Adrenal gland (tissue), 19 donors: ENCODE results near the gene CSNK1G1. TPM values are rescaled to one million over a fixed set of nuclear protein-coding genes. Genes with fewer than 3 reads are reported as not detected.
"Not testable (repeated sequence)": the region's sequence is repeated elsewhere in the genome, so short reads cannot be mapped to it uniquely, and the experiment has no call there.

Experiments used
- DNase-seq, 7 donors: peaks; one replicate each; pipeline ENCODE4 v3.0.0-alpha.2; 2019 to 2020
- H3K27ac ChIP-seq, 5 donors: fragments of 200-600 bp; sonication (generic) in 4 of 5; 1 replicate in 3 of 5; 2 replicates in 2 of 5; pipeline versions ENCODE4 v1.5.1 to v1.8.0; 2016 to 2020; ENCODE audit warnings: mild to moderate bottlenecking in 1 of 5
- H3K27me3 ChIP-seq: fragments of 200-600 bp; 2 replicates; pipeline ENCODE4 v1.8.0; 2021
- H3K36me3 ChIP-seq, 2 donors: fragments of 200-600 bp; replicated peaks in 1 of 2; 1 replicate in 1 of 2; 2 replicates in 1 of 2; pipeline versions ENCODE4 v1.5.1 to v1.8.0; 2018 to 2022
- H3K4me1 ChIP-seq, 2 donors: fragments of 200-600 bp; replicated peaks in 1 of 2; 1 replicate in 1 of 2; 2 replicates in 1 of 2; pipeline versions ENCODE4 v1.5.1 to v1.8.0; 2018 to 2021
- H3K4me3 ChIP-seq, 4 donors: fragments of 200-600 bp; sonication (generic) in 3 of 4; one replicate each; pipeline ENCODE4 v1.5.1; 2016 to 2018
- H3K9me3 ChIP-seq, 3 donors: fragments of 200-600 bp; sonication (generic) in 1 of 3; replicated peaks in 1 of 3; 1 replicate in 2 of 3; 2 replicates in 1 of 3; pipeline versions ENCODE4 v1.5.1 to v1.8.0; 2016 to 2021
- CTCF ChIP-seq, 6 experiments: fragments of 450-650 bp in 4 of 6; fragments of 200-600 bp in 2 of 6; sonication (generic) in 1 of 6; IDR thresholded peaks; 1 replicate in 5 of 6; 2 replicates in 1 of 6; pipeline versions ENCODE4 v1.5.1 to v1.8.0; 2016 to 2021; ENCODE audit warnings: antibody characterized with exemption in 6 of 6, mild to moderate bottlenecking in 2 of 6, moderate library complexity in 1 of 6
- POLR2A ChIP-seq, 2 donors: fragments of 450-650 bp; IDR thresholded peaks; one replicate each; pipeline ENCODE4 v1.6.1; 2017; ENCODE audit warnings: antibody characterized with exemption in 2 of 2, mild to moderate bottlenecking in 2 of 2, moderate library complexity in 1 of 2
- WGBS, 4 donors: extraction: QIAGEN DNeasy Blood & Tissue Kit in 2 of 4; methylation state at CpG; one replicate each; pipeline versions ENCODE4 v1.1.5 to v1.1.7; 2013 to 2017; 5-methylcytosine and 5-hydroxymethylcytosine counted together
- intact Hi-C, 2 donors: fragments of 100-400 bp; cut with DNase I; formaldehyde crosslinking; loops; one replicate each; pipeline versions ENCODE4 v1.14.1 to v1.15.0; 2022 to 2023
- long read RNA-seq, 10 donors: library from polyadenylated mRNA in 3 of 10; unstranded in 2 of 10; stranded (forward) in 1 of 10; transcript quantifications; one replicate each; pipeline ENCODE4 v2.0.0 and lab custom pipeline, GENCODE V29; 2021 to 2026
- polyA plus RNA-seq, 3 donors: library from polyadenylated mRNA; stranded (reverse); fragments of 200-250 nt in 2 of 3; fragments of 350-450 nt in 1 of 3; fragmentation: Illumina TruSeq in 1 of 3; extraction: RNeasy Lipid Tissue Mini Kit (QIAGEN cat#74804) in 1 of 3; gene quantifications; one replicate each; pipeline ENCODE4 v1.2.3, GENCODE V29; 2013 to 2014
- total RNA-seq, 9 donors: library from RNA; depleted of rRNA in 4 of 9; stranded (reverse); fragments of >200 nt in 4 of 9; fragments of 120-200 nt in 1 of 9; fragmentation: NEBNext Ultra II Directional in 1 of 9; extraction: Animal tissue kit (Norgen Biotek cat#: 25700) in 1 of 9; gene quantifications; one replicate each; pipeline versions ENCODE4 v1.1.0 to v1.2.4, GENCODE V29; 2013 to 2023
- donor health status: healthy with polysubstance abuse.
- donor health status: Bipolar disorder and iron deficiency.
- donor health status: DM: yes; HTN: yes; CAD: no.
- donor health status: DM: no; HTN: no; CAD: no.
- donor health status: DM: no; HTN: no; CAD: no.
- donor health status: DM: yes; HTN: yes; CAD: no.

CSNK1G1 gene
- total RNA-seq (10 to 100 TPM in 8 of 9 donors, 1 to 10 TPM in 1; 8.0 to 31.6 (median 17.6) TPM), polyA plus RNA-seq (10 to 100 TPM in 1 of 3 donors, 1 to 10 TPM in 2; 1.2 to 12.8 (median 2.8) TPM)
- long read RNA-seq, donor 1, full-length matches to known transcripts = 1 of 1 reads
- long read RNA-seq, donor 1, partial matches to known transcripts = 0 of 1 reads
- long read RNA-seq, donor 1, other reads (novel, unspliced or antisense) = 0 of 1 reads
- long read RNA-seq, donor 2, partial matches to known transcripts = 0 of 1 reads
- long read RNA-seq, donor 2, other reads (novel, unspliced or antisense) = 0 of 1 reads
- long read RNA-seq, donor 3, full-length matches to known transcripts = 2 of 2 reads
- long read RNA-seq, donor 3, partial matches to known transcripts = 0 of 2 reads
- long read RNA-seq, donor 3, other reads (novel, unspliced or antisense) = 0 of 2 reads
- long read RNA-seq, donor 4, full-length matches to known transcripts = 1 of 6 reads
- long read RNA-seq, donor 4, partial matches to known transcripts = 2 of 6 reads
- long read RNA-seq, donor 4, other reads (novel, unspliced or antisense) = 3 of 6 reads
- long read RNA-seq, donor 5, full-length matches to known transcripts = 1 of 4 reads
- long read RNA-seq, donor 5, partial matches to known transcripts = 0 of 4 reads
- long read RNA-seq, donor 5, other reads (novel, unspliced or antisense) = 3 of 4 reads
- long read RNA-seq, donor 6, full-length matches to known transcripts = 3 of 7 reads
- long read RNA-seq, donor 6, partial matches to known transcripts = 2 of 7 reads
- long read RNA-seq, donor 6, other reads (novel, unspliced or antisense) = 2 of 7 reads
- long read RNA-seq, donor 7, partial matches to known transcripts = 0 of 1 reads
- long read RNA-seq, donor 7, other reads (novel, unspliced or antisense) = 0 of 1 reads
- long read RNA-seq, donor 8 = 0 reads
- long read RNA-seq, donor 9, full-length matches to known transcripts = 1 of 1 reads
- long read RNA-seq, donor 9, partial matches to known transcripts = 0 of 1 reads
- long read RNA-seq, donor 9, other reads (novel, unspliced or antisense) = 0 of 1 reads
- long read RNA-seq, donor 10 = 0 reads

- peak; percentile 94 to 98 (median 97) for DNase-seq
- intact Hi-C loops = loop anchor here (2.0 to 5.0 kb wide), 2 partner anchors 143 to 144 kb away; no protein-coding TSS in a partner anchor
- H3K27me3 ChIP-seq = no peaks in the 10 kb centered on the region
- H3K27ac ChIP-seq = peak within 1 kb of the TSS in 4 of 5 donors; percentile 2 to 83 (median 67)
- TF ChIP-seq CTCF (IDR thresholded peaks at IDR 0.05) (peak; percentile 22 to 82 (median 58)), POLR2A (IDR thresholded peaks at IDR 0.05) (peak in 1 of 2 donors; percentile 31)
- H3K9me3 ChIP-seq = no peaks in the 10 kb centered on the region
- H3K36me3 ChIP-seq = no peaks in the 10 kb centered on the region
- H3K4me3 ChIP-seq = peak within 1 kb of the TSS; percentile 82 to 98 (median 96)
- WGBS, 4 donors = 0 to 1% (median 1%) methylated on average over 17 to 41 of the region's 42 CpGs
- H3K4me1 ChIP-seq = peaks cover 10 to 24% of the 10 kb centered on the region in 2 donors
These were observed at the start of gene CSNK1G1 for GRCh38 chr15:64355944-64356709. CSNK1G1 (minus strand) TSS chr15:64356173; CDS start chr15:64300499, 55,674 bp downstream.

GRCh38 chr15:64400583-64400982 lies 44.6 kb upstream of the CSNK1G1 start:
- DNase-seq = no peak
- intact Hi-C loops = no loop called here

GRCh38 chr15:64398575-64398974 lies 42.6 kb upstream of the CSNK1G1 start:
- Histone ChIP-seq H3K9me3 (no peaks in the 10 kb centered on the region), H3K36me3 (peaks cover 0 to 90% of the 10 kb centered on the region in 2 donors), H3K4me3 (no peak overlapping the region), H3K27ac (no peak overlapping the region), H3K4me1 (no peaks in the 10 kb centered on the region), H3K27me3 (no peaks in the 10 kb centered on the region)
- 79 to 100% (median 87%) methylated on average over 1 to 2 of the region's 2 CpGs for WGBS, 4 donors
- DNase-seq = no peak
- TF ChIP-seq POLR2A (IDR thresholded peaks at IDR 0.05) (no peak), CTCF (IDR thresholded peaks at IDR 0.05) (no peak)
- intact Hi-C loops = no loop called here

More at GRCh38 chr15:64400583-64400982, 44.6 kb upstream of the CSNK1G1 start:
- Histone ChIP-seq H3K9me3 (no peaks in the 10 kb centered on the region), H3K27ac (no peak overlapping the region), H3K4me1 (no peaks in the 10 kb centered on the region), H3K36me3 (peaks cover 0 to 89% of the 10 kb centered on the region in 2 donors), H3K4me3 (no peak overlapping the region), H3K27me3 (no peaks in the 10 kb centered on the region)
- TF ChIP-seq POLR2A (IDR thresholded peaks at IDR 0.05) = no peak
- 95 to 98% (median 97%) methylated on average over 2 of the region's 2 CpGs for WGBS, 4 donors

- WGBS, 4 donors = 90 to 95% (median 93%) methylated on average over 5 of the region's 5 CpGs
- Histone ChIP-seq H3K4me1 (no peaks in the 10 kb centered on the region), H3K9me3 (no peaks in the 10 kb centered on the region), H3K27me3 (no peaks in the 10 kb centered on the region), H3K27ac (no peak overlapping the region), H3K36me3 (peaks cover 0 to 77% of the 10 kb centered on the region in 2 donors), H3K4me3 (no peak overlapping the region)
- no peak for DNase-seq
- TF ChIP-seq POLR2A (IDR thresholded peaks at IDR 0.05) = no peak
- no peak for TF ChIP-seq CTCF (IDR thresholded peaks at IDR 0.05)
- intact Hi-C loops = no loop called here
These were observed 40.8 kb upstream of the CSNK1G1 start for GRCh38 chr15:64396789-64397188.

GRCh38 chr15:64392471-64392870 lies 36.5 kb upstream of the CSNK1G1 start:
- H3K36me3 ChIP-seq = peaks cover 0 to 36% of the 10 kb centered on the region in 2 donors
- intact Hi-C loops, H3K9me3 ChIP-seq, H3K4me3 ChIP-seq, H3K27ac ChIP-seq, H3K4me1 ChIP-seq, H3K27me3 ChIP-seq, DNase-seq: not testable (repeated sequence)
- 87 to 97% (median 90%) methylated on average over 3 of the region's 3 CpGs for WGBS, 4 donors
